Measurements from ENCODE around the gene RRAD. TPM values are rescaled to one million over a fixed set of nuclear protein-coding genes. Genes with fewer than 3 reads are reported as not detected.

Gene RRAD
- total RNA-seq, 2 experiments from 2014 or later = 0.20 to 0.23 TPM

DNA sequence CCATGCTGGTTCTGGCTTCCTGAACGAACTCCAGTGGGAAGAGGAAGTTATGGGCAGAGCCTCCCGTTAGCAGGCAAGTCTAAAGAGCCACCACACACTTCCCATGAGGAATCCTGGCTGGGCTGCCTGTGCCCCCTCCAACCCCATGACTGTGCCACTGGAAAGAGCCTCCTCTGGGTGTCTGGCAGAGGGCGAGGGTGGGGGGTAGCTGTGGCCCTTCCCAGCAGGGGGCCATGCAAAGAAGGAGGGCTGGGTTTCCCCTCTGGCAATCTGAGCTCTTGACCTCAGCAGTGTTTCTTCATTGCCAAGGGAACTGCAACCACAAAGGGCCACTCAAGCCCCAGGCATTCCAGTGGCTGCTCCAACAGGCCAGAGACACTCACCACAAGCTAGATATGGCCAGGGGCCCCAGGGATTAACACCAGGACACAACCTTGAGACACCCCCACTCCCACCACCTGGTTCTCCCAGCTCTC, 1.7 kb upstream of the RRAD start:
- Mint-ChIP-seq H3K4me3 (no peak overlapping the region), H3K27ac (no peak overlapping the region), H3K36me3 (ENCODE audit: low read depth) (peaks cover 6% of the 10 kb centered on the region), H3K27me3 (peaks cover 30% of the 10 kb centered on the region), H3K9me3 (no peaks in the 10 kb centered on the region), H3K4me1 (peaks cover 27% of the 10 kb centered on the region)
- DNase-seq = no peak
- ChIA-PET CTCF (interaction anchor here (0.7 to 2.5 kb wide), 7 partner anchors 19 to 96 kb away, joined by 3 to 9 read pairs (median 3); partner anchors contain the start of gene NAE1), POLR2A (no interaction called here)

DNA sequence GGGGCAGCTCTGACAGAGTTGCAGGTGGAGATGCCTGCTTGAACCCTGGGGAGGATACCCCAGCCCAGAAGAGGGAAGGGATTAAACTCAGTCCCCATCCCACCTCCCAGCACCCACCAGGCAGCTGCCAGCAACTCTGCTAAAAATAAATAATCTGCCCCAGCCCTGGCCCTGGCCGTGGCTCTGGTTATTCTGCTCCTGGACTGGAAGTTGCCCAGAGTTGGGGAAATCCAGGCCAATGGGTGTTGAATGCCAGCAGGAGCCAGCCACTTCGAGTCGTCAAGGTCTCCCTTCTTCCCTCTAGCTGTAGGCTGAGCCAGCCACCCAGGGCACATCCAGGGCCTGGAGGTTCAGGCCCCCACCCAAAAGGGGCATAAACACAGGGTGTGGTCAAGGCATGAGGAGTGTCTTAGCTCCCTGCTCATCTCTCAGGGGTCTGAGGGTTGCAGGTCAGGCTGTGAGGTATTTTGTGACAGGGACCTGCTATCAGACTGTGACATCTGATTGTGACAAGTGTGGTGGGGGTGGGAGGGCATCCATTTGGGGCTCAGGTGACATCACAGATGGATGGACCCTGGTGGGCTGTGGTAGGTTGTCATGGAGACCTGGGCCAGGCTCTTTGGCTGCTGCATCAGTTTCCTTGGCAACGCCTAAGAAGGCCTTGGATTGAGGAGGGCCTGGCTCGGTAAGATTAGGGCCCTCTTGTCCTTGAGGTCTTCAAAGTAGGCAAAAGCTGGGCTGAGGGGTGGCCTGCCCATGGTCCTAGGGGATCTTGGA, 1.0 kb upstream of the RRAD start:
- ChIA-PET CTCF (interaction anchor here (0.7 to 2.6 kb wide), 15 partner anchors 7 to 354 kb away, joined by 3 to 9 read pairs (median 3); partner anchors contain the start of genes CIAO2B and NAE1), POLR2A (no interaction called here)
- H3K9me3 Mint-ChIP-seq = no peaks in the 10 kb centered on the region
- no peak overlapping the region for H3K27ac Mint-ChIP-seq
- DNase-seq = no peak
- no peak overlapping the region for H3K4me3 Mint-ChIP-seq
- peaks cover under 1% of the 10 kb centered on the region for H3K36me3 Mint-ChIP-seq (ENCODE audit: low read depth)
- H3K27me3 Mint-ChIP-seq = peaks cover 31% of the 10 kb centered on the region
- peaks cover 23% of the 10 kb centered on the region for H3K4me1 Mint-ChIP-seq

DNA sequence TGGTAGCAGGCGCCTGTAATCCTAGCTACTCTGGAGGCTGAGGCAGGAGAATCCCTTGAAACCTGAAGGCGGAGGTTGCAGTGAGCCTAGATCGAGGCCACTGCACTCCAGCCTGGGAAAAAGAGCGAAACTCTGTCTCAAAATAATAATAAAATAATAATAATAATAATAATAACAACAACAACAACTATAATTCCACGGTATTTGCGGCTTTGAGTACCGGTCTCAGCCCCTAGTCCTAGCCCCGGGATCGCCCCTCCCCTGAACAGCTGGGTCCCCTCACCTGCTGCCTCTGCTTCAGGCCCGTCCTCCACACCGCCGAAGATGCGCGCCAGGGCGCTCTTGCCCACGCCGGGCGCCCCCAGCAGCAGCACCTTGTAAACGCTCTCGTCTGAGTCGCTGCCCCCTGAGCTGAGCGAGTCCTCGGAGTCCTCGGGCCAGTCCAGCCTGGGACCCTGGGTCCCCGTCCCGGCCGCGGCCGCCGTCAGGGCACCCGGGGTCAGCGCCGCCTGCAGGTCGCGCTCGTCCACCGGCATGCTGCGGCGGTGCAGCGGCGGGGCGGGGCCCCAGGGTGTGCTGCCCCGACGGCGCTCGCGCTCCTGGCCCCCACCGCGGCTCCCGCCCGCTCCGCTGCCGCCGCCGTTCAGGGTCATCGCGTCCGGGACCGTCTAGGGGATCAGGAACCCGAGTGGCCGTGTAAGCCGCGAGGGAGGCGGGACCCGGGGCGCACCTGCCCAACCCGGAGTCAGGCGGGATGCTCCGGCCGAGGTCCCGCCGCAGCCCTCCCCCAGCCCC, 611 bp downstream of the RRAD start:
- POLR2A ChIA-PET = no interaction called here
- peaks cover 23% of the 10 kb centered on the region for H3K4me1 Mint-ChIP-seq

DNA sequence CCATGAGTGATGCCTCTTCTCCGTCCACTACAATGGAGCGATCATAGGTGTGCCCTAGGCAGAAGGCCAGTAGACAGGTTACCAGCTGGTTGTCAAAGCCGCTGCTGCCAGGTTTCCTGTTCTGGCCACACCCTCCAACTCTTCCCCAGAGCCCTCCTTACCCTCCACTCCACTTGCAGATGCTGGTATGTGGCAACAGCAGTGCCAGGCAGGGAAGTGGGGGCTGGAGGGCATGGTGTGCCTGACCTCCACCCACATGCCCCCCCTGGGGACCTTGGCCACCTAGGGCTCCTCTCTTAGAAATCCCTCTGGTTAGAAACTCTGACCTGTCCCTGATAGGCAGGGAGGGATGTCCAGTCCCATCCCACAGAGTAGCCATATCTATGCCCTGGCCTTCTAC, 1.5 kb downstream of the RRAD start:
- no peak overlapping the region for H3K27ac Mint-ChIP-seq
- peaks cover 39% of the 10 kb centered on the region for H3K27me3 Mint-ChIP-seq
- ChIA-PET CTCF (interaction anchor here (0.6 to 2.6 kb wide), 4 partner anchors 18 to 261 kb away, joined by 3 to 7 read pairs (median 4); partner anchors contain the start of gene NAE1), POLR2A (no interaction called here)
- no peaks in the 10 kb centered on the region for H3K36me3 Mint-ChIP-seq (ENCODE audit: low read depth)
- H3K4me1 Mint-ChIP-seq = peaks cover 23% of the 10 kb centered on the region
- no peaks in the 10 kb centered on the region for H3K9me3 Mint-ChIP-seq
- no peak overlapping the region for H3K4me3 Mint-ChIP-seq
- DNase-seq = no peak

More for the DNA sequence above, 611 bp downstream of the RRAD start:
- Mint-ChIP-seq H3K9me3 (no peaks in the 10 kb centered on the region), H3K27ac (no peak overlapping the region), H3K36me3 (ENCODE audit: low read depth) (no peaks in the 10 kb centered on the region), H3K27me3 (peaks cover 36% of the 10 kb centered on the region), H3K4me3 (no peak overlapping the region)
- peak; percentile 35 for DNase-seq
- CTCF ChIA-PET = interaction anchor here (0.6 to 2.6 kb wide), 6 partner anchors 14 to 94 kb away, joined by 3 to 7 read pairs (median 4); partner anchors contain the start of gene NAE1

DNA sequence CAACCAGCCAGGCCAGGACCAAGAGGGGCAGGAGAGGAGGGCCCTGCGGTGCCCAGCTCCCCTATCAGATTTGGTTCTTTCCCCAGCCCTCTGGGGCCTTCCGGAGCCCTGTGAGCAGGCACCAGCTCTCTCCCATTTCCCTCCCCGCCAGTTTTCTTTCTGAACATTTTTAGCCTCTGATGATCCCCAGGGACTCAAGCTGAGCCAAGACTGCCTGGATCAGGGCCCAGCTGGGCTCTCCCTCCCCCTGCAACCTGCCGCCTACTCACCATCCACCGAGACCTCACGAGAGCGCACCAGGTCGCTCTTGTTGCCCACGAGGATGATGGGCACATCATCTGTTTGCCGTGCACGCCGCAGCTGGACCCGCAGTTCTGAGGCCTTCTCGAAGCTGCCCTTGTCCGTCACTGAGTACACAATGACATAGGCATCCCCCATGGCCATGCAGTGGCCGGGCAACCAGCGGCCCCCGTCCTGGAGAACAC, 2.0 kb downstream of the RRAD start:
- no peaks in the 10 kb centered on the region for H3K36me3 Mint-ChIP-seq (ENCODE audit: low read depth)
- peaks cover 22% of the 10 kb centered on the region for H3K4me1 Mint-ChIP-seq
- no peak for DNase-seq
- no peak overlapping the region for H3K27ac Mint-ChIP-seq
- no peaks in the 10 kb centered on the region for H3K9me3 Mint-ChIP-seq
- ChIA-PET CTCF (interaction anchor here (0.6 to 0.9 kb wide), 2 partner anchors 28 to 262 kb away, joined by 3 to 5 read pairs; no protein-coding TSS in a partner anchor), POLR2A (no interaction called here)
- H3K4me3 Mint-ChIP-seq = no peak overlapping the region
- H3K27me3 Mint-ChIP-seq = peaks cover 39% of the 10 kb centered on the region

DNA sequence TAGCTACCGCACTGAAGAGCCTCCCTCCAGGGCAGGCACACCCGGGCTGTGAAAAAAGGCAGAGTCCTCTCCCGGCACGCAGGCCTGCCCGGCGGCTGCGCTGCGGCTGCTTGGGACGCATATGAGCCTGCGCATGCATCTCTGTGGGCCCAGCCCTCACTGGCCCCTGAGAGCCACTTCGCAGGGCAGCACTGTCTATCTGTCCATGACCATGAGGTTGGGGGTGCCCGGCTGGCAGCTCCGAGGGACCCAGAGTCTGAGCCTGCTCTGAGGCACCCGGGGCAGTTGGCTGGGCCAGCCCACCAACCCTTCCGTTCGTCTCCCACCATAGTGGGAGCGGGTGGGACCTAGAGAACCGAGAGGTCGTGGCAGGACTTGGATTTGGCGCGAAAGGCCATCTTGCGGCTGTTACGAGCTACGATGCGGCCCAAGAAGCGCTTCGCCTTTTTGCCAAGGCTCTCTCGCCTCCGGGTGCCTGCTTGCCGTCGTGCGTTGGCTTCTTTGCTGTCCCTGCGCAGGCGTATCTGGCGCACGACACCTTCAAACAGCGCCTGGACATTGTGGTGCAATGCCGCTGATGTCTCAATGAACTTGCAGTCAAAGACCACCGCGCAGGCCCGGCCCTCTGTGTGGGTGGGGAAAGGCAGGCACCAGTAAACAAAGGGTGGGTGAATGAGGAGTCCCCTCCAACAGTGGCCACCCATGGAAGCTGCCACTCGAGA, 3.4 kb downstream of the RRAD start:
- CTCF ChIA-PET = interaction anchor here (0.6 to 2.3 kb wide), 4 partner anchors 12 to 92 kb away, joined by 3 to 13 read pairs (median 4); partner anchors contain the start of gene NAE1
- no peaks in the 10 kb centered on the region for H3K9me3 Mint-ChIP-seq
- H3K27me3 Mint-ChIP-seq = peaks cover 39% of the 10 kb centered on the region
- H3K4me1 Mint-ChIP-seq = peaks cover 13% of the 10 kb centered on the region
- no peak for DNase-seq
- H3K36me3 Mint-ChIP-seq (ENCODE audit: low read depth) = no peaks in the 10 kb centered on the region
- POLR2A ChIA-PET = no interaction called here
- no peak overlapping the region for H3K27ac Mint-ChIP-seq
- H3K4me3 Mint-ChIP-seq = no peak overlapping the region

DNA sequence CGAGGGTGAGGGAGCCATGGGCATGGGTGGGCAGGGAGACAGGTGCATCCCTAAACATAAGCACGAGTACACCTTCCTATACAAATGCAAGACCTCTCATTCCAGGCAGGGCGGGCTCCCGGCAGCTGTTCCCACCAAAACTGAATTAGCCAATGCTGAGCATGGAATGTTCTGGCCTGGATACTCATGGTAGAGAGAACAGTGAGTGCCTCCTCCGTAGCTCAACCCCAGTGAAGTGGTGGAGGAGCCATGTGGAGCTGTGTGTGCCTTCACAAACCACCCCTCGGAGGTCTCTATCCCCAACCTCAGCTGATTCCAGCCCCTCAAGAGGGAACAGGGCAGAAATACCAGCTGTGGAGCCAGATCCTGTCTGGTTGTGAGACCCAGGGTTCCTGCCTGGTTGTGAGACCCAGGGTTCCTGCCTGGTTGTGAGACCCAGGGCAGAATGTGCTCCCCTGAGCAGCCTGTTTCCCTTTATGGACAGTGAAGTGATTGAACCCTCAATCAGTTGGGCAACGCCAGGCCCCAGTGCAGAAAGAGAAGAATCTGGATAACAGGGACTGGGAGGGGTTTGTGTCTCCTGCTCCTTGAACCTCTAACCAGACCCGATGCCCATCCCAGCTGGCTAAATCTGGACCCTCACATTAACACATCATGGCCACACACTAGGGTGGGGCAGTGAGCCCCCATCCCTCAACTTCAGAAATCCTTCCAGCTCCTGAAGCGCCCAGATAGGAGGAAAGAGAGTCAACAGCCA, 4.2 kb downstream of the RRAD start:
- ChIA-PET CTCF (interaction anchor here (0.6 to 3.1 kb wide), 5 partner anchors 8 to 91 kb away, joined by 3 to 13 read pairs (median 4); partner anchors contain the start of gene NAE1), POLR2A (no interaction called here)
- no peak for DNase-seq
- Mint-ChIP-seq H3K9me3 (no peaks in the 10 kb centered on the region), H3K4me3 (no peak overlapping the region), H3K4me1 (peaks cover 13% of the 10 kb centered on the region), H3K27me3 (peaks cover 36% of the 10 kb centered on the region), H3K27ac (no peak overlapping the region), H3K36me3 (ENCODE audit: low read depth) (no peaks in the 10 kb centered on the region)

DNA sequence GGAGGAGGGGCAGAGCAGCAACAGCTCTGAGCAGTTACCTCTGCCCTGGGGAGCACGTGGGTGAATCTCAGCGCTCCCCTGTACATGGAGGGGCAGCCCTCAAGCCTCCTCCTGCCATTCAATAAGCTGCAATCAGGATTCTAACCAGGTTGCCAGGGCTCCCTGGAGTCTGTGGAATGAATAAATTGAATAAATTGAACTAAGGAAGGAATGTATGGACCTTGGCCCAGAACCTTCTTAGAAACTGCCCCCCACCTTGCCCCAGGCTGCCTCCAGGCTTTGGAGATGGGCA, 5.1 kb downstream of the RRAD start:
- DNase-seq = no peak
- Mint-ChIP-seq H3K36me3 (ENCODE audit: low read depth) (no peaks in the 10 kb centered on the region), H3K27ac (no peak overlapping the region), H3K9me3 (no peaks in the 10 kb centered on the region), H3K27me3 (peaks cover 28% of the 10 kb centered on the region), H3K4me1 (peaks cover 7% of the 10 kb centered on the region), H3K4me3 (no peak overlapping the region)
- CTCF ChIA-PET = interaction anchor here (1.3 to 3.1 kb wide), 3 partner anchors 8 to 27 kb away, joined by 3 to 12 read pairs (median 5); no protein-coding TSS in a partner anchor
- POLR2A ChIA-PET = no interaction called here

DNA sequence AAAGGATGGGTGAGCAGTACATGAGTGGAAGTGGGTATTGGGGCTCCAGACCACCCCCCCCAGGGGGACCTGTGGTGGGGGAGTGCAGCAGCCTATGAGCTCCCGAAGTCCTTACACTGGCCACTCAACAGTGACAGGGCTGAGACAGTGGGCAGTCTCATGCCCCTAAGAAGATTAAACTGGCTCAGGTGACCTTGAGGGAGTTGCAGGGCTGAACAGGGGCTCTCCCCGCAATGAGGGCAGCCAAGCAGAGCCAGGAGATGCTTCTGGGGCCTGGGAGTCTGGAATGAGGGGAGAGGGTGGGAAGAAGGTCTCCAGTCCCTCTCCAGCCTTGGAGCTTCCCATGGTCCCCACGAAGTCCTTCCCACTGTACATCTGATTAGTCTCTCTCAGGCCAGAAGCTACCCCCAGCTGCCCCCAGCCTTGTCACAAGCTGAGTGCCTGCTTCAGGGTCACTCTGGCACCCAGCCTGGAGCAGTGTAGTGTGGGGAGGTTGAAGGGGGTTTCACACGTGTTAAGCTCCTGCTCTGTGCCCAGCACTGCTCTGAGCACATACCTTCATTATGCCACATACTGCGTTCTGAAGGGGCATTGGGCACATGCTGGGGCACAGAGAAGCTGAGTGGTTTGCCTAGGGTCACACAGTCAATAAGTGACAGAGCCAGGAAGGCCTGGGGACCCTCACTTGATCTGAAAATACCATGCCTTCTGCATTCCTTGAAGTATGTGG, 5.6 kb downstream of the RRAD start:
- Mint-ChIP-seq H3K4me1 (peaks cover 6% of the 10 kb centered on the region), H3K9me3 (no peaks in the 10 kb centered on the region), H3K27ac (no peak overlapping the region), H3K27me3 (peaks cover 27% of the 10 kb centered on the region), H3K4me3 (no peak overlapping the region), H3K36me3 (ENCODE audit: low read depth) (no peaks in the 10 kb centered on the region)
- DNase-seq = no peak
- ChIA-PET POLR2A (no interaction called here), CTCF (interaction anchor here (1.3 to 3.1 kb wide), 5 partner anchors 9 to 89 kb away, joined by 3 to 12 read pairs (median 5); partner anchors contain the start of gene NAE1)

DNA sequence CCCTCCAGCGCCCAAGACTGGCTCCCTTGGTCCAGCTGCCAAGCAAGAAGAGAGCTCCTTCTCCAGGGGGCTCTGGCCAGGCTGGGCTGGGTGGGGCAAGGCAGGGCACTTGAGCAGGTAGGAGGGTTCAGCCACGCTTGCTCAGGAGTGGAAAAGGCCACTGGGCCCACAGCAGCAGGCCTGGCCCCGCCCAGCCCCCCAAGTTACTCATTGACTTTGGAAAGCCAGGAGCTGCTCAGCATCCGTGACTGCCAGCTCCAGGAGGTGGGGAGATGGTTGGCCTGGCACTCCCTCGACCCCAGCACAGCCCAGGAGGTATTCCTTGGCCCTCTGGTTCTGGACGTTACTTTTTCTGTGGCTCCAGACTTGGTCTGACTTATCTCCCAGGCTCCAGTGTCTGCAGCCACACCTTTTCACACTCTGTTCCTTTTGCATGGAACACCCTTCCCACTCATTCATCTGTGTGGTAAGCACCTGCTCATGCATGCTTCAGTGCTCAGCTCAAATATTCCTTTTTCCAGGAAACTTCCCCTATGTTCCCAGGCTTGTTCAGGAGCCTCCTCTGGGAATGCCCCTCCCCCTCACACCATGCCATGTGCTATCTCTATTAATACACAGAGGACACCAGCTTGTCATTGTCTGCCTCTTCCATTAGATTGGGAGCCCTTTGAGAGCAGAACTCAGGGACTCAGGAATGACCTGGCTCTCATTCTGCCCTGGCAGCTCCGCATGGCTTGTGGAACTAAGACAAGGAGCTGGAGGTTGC, 6.3 kb downstream of the RRAD start, which contains the start of gene CDH16:
Gene CDH16 (minus strand): TSS at position 83 of the 766 bp plus-strand sequence. CDS start 820 bp downstream, outside the sequence.
- H3K36me3 Mint-ChIP-seq (ENCODE audit: low read depth) = no peaks in the 10 kb centered on the region
- peaks cover 24% of the 10 kb centered on the region for H3K27me3 Mint-ChIP-seq
- H3K27ac Mint-ChIP-seq = no peak within 1 kb of the TSS
- ChIA-PET CTCF (interaction anchor here (0.6 to 3.1 kb wide), 10 partner anchors 10 to 88 kb away, joined by 3 to 12 read pairs (median 4); partner anchors contain the start of genes CES3, NAE1 and PDP2), POLR2A (no interaction called here)
- peaks cover 4% of the 10 kb centered on the region for H3K4me1 Mint-ChIP-seq
- no peak for DNase-seq
- no peaks in the 10 kb centered on the region for H3K9me3 Mint-ChIP-seq
- no peak within 1 kb of the TSS for H3K4me3 Mint-ChIP-seq
